ENCODE data around the gene ITPKC.
"Not testable (repeated sequence)": the region's sequence is repeated elsewhere in the genome, so short reads cannot be mapped to it uniquely, and the experiment has no call there.

The ITPKC gene

DNA sequence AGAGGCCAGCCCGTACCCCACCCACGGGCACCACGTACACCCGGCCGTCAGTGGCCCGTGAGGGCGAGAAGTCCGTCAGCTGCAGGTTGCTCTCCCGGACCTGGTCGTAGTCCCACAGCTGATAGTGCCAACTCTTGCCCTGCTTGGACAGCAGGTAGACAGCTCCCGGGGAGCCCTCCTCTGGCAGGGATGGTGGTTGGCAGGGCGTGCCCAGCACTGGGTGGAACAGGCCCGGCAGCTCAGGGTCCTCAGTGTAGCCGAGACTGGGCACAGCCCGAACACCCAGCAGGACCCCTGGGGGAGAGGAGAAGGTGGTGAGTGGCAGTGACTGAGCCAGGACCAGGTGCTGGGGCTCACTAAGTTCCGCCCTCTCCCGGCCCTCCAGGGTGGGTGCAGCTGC, 25.6 kb downstream of the ITPKC start:
- DNase-seq, result no peak

DNA sequence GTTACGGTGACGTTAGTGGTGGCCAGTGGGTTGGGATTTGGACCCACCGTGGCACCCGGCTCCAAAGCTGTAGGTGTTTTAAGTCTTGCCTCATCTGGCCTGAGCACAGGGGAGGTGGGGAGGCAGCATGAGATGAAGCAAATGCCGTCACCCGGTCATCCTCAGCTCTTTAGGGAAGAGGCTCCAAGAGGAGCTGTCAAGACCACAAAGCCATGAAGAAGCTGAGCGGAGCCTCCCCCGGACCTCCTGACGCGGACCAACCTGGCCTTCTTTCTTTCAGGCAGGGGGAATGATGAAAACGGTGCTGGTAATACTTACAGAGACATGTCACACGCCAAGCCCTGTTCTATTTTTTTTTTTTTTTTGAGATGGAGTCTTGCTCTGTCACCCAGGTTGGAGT, 26.0 kb downstream of the ITPKC start:
- no peak for DNase-seq

DNA sequence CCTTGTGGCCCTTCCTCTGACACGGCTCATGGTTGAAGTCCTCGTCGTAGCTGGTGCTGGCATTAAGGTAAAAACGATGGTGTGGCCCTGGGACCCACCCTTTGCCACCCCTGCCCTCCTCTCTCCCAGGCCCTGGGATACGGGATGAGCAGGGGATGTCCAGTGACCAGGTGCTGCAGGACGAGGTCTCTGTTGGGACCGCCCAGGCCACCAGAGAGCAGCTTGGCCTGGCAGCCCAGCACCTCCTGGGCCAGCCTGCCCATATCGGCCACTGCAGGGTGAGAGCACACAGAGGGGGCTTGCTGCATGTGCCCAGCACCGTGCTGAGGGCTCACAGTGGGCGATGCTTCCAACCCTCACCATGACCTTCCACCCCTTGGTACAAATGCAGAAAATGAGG, 27.0 kb downstream of the ITPKC start:
- no peak for DNase-seq

DNA sequence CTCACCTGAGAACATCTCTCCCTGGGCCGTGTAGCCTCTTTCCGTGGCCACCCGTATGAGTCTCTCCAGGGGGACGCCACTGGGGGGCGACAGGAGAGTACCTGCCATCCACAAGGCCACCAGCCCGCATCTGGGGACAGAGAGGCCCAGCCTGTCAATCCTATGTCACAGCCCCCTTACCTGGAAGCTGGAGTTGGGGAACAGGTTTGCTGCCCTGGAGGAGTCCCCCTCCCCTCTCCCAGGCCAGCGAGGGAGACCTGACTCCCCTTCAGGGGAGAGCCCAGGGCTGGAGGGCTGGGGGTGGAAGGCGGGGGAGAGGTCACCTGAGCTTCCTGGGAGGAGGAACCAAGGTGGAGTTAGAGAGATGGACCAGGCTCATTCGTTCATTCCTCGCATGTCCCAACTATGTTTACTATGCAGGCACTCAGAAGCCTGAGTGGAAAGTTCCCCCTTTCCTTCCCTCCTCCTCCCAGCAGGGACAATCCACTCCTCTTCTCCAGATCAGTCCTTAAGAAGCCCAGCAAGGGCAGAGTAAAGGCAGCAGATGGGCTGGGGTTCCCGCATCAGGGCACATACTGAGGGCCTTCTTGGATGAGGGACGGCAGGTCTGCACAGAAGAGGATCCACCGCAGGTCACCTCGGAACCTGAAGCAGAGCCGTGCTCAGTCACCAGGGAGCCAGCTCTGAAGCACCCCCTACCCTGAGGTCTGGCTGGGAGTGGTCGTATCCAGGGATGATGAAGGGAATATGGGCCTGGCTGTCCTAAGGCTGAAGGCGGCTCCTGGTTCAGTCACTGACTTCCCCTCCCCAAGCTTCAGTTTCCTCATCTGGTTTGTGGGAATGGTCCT, 27.9 kb downstream of the ITPKC start:
- no peak for DNase-seq

DNA sequence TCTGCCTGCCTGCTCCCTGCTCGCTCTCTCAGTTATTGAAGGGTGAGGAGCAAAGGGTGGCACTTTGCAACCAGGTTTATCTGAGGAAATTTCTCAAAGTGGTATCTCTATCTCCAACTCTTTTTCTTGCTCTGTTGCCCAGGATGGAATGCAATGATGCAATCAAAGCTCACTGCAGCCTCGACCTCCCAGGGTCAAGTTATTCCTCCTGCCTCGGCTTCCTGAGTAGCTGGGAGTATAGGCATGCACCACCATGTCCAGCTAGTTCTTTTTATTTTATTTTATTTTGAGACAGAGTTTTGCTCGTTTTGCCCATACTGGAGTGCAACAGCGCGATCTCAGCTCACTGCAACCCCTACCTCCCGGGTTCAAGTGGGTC, 28.5 kb downstream of the ITPKC start:
- DNase-seq, result no peak

DNA sequence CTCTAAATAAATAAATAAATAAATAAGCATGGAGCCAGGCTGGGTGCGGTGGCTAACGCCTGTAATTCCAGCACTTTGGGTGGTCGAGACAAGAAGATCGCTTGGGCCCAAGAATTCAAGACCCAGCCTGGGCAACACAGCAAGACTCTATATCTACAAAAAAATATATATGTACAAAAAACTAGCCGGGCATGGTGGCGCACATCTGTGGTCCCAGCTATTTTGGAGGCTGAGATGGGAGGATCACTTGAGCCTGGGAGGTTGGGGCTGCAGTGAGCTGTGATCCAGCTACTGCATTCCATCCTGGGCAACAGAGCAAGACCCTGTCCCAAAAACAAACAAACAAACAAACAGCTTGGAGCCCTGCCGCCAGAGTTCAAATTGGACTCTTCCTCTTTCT, 30.6 kb downstream of the ITPKC start:
- DNase-seq, result no peak

DNA sequence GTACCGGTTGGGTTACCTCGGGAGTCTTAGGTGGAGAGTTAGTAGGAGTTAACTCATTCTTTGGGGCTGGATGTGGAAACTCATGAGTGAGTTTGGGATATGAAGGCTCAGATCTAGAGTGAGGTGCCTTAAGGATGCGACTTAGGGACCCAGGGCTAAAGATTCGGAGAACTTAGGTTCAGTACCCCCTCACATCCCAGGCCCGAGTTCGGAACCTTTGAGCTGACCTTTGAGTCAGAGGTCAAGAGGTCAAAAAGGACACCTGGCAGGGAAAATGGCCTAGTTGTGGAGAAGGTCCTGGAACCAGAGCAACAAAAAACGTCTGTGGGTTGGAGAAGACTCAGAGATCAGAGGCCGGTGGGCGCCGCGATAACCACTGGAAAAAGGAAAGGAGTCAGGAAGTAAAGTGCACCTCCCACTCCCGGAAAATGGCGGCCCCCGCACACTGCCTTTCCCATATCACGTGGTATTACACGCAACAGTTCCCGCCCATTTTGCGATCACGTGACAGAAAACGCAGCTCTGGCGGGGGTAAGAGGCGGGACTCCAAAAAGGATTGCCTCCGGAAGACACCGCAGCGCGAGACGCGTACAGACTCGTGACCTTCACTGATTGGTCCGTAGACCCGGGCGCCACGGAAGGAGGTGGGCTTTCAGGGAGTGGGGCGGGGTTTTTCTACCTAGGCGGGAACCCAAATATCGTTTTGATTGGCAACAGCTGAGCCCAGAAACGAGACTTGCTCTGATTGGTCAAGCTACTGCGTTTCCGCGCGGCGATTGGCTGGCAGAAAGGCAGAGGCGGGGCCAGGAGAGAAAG, 33.4 kb downstream of the ITPKC start, which contains the start of gene ACTMAP:
Gene ACTMAP (minus strand): TSS at position 420 of the 816 bp plus-strand sequence. CDS start 674 bp downstream, outside the sequence.
- DNase-seq, result peak; percentile 99

DNA sequence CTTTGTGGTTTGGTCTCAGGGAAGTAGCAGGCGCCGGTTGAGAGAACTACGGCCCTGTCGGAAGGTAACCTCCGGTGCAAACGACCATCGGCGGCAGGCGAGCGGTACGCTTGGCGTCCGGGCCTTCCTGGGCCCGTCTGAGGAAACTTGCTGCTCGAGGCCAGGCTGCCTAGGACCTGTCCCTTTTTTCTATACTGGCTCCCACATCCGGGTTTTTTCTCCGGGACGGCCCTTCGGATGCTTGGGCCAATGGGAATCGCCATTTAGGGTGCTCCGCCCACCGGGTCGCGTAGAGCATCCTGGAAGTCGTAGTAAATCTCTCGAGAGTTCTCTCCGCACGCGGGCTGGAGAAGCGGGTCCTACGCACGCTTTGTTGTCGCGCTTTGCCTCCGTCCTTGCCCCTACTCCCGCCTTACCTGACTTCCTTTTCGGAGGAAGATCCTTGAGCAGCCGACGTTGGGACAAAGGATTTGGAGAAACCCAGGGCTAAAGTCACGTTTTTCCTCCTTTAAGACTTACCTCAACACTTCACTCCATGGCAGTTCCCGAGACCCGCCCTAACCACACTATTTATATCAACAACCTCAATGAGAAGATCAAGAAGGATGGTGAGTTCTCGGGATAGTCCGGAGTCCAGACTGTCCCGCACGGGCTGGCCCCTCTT, 34.1 kb downstream of the ITPKC start, which contains the start of gene SNRPA:
Gene SNRPA (plus strand): TSS at position 330 of the 664 bp plus-strand sequence. CDS start 206 bp downstream, at position 536.
- DNase-seq, result peak; percentile 91

DNA sequence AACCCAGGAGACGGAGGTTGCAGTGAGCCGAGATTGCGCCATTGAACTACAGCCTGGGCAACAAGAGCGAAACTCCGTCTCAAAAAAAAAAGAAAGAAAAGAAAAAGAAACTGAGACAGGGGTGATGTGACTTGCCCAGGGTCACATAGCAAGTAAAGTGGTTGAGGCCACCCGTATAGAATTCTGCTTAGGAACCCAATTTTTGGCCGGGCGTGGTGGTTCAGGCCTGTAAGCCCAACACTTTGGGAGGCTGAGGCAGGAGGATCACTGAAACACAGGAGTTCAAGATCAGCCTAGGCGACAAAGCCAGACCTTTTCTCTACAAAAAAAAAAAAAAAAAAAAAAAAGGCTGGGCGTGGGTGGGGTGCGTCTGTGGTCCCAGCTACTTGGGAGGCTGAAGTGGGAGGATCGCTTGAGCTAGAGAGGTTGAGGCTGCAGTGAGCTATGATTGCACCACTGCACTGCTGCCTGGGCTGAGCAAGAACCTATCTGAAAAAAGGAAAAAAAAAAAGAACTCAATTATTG, 35.4 kb downstream of the ITPKC start:
- DNase-seq, result no peak

DNA sequence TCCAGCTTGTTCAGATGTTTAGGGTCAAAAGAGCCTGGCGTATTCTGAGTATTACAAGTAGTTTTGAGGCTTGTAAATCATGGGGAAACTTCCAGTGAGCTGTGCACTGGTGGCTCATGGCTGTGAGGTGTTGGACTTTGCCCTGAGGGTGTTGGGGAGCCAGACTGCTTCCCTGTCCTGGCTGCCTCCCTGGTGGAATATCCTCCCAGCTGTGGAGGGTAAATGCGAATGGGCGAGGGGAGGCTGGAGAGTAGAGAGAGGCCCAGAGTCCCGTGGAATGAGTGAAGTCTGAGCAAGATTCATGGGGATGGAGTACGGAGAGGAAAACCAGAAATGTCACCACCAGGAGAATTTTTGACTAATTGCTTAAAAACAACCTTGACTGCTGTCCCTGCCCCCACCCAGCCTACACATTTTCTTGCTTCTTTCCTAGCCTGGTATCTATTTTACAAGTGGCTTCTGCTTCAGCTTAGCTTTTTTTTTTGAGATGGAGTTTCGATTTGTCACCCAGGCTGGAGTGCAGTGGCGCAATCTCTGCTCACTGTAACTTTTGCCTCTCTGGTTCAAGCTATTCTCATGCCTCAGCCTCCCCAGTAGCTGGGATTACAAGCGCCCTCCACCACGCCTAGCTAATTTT, 37.8 kb downstream of the ITPKC start:
- DNase-seq, result no peak

DNA sequence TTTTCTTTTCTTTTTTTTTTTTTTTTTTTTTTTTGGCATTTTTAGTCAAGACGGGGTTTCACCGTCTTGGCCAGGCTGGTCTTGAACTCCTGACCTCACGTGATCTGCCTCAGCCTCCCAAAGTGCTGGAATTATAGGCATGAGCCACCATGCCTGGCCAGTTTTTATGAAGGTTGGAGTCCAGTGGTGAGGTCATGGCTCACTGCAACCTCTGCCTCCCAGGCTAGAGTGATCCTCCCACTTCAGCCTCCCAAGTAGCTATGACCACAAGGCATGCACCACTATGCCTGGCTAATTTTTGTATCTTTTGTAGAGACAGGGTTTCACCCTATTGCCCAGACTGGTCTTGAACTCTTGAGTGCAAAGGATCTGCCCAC, 38.3 kb downstream of the ITPKC start:
- no peak for DNase-seq

DNA sequence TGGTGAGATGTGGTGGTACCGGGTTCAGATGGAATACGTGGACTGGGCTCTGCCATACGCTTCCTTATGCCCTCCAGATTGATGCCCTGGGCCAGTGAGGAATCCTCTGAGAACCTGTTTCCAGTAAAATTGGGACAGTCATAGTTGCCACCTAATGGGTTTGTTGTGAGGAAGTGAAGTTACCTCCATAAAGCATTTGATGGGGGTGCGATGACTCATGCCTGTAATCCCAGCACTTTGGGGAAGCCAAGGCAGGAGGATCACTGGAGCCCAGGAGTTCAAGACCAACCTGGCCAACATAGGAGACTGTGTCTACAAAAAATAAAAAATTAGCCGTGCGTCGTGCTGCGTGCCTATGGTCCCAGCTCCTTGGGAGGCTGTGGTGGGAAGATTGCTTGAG, 38.9 kb downstream of the ITPKC start:
- DNase-seq, result no peak

DNA sequence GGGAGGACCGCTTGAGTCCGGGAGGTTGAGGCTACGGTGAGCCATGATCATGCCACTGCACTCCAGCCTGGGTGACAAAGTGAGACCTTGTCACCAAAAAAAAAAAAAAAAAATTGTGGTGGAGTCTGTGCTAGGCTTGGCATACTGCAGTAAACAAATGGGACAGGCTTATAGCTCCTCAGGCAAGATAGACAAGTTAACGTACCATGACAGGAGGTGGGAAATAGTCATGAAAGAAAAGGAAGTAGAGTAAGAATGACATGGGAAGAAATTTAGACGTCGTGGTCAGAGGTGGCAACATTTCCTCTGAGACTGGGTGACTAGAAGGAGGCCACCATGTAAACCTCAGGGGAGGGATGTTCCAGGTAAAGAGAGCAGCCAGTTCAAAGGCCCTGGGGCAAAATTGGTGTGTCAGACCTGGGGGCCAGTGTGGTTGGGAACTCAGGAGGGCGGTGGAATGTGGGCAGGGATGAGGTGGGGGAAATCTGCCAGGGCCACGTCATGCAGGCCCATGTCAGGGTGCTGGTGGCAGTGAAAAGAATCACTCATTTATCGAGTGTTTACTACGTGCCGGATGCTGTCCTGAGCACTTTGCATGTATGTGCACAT, 39.7 kb downstream of the ITPKC start:
- no peak for DNase-seq

DNA sequence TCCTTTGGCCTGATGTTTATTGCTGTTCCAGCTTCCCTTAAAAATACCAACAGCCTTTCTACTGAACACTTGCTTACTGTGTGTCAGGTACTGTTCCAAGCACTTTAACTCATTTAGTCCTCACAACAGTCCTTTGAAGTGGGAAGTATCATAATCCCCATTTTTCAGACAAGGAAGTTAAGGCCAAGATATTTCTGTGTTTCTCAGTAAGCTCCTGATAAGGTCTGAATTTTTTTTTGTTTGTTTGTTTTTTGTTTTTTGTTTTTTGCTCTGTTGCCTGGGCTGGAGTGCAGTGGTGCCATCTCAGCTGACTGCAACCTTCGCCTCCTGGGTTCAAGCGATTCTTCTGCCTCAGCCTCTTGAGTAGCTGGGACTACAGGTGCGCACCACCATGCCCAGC, 41.6 kb downstream of the ITPKC start:
- DNase-seq, result no peak

DNA sequence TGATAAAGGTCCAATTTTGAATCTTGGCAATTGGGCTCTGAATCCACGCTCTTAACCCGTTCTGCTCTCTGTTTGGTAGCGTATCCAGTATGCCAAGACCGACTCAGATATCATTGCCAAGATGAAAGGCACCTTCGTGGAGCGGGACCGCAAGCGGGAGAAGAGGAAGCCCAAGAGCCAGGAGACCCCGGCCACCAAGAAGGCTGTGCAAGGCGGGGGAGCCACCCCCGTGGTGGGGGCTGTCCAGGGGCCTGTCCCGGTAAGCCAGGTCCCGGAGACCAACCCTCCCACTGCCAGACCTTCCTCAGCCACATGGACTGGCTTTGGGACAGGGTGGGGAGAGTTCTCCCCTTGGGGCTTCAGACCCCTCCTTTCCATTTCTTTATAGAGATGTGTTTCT, 42.4 kb downstream of the ITPKC start:
- no peak for DNase-seq

DNA sequence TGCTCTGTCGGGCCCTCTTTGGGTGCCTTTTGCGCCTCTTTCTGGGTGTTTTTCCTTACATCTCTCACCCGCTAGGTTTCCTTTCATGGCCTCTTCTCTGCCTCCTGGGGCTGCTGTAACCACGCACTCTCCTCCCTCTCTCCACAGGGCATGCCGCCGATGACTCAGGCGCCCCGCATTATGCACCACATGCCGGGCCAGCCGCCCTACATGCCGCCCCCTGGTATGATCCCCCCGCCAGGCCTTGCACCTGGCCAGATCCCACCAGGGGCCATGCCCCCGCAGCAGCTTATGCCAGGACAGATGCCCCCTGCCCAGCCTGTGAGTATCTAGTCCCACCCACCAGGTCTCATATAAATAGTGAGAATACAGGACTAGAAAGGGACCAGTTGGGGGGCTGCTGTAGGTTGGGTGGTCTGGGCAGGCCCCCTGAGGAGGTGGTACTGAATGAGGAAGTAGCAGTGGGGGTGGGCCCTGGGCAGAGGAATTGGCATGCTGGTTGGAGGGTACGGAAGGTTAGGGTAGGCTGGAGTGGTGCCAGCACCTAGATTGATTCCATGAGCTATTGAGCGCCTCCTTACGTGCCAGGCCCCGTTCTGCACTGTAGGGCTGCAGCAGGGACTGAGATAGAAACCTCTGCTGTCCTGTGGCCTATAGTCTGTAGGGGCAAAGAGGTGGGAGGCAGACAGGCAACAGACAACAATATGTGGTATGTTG, 46.0 kb downstream of the ITPKC start:
- no peak for DNase-seq

DNA sequence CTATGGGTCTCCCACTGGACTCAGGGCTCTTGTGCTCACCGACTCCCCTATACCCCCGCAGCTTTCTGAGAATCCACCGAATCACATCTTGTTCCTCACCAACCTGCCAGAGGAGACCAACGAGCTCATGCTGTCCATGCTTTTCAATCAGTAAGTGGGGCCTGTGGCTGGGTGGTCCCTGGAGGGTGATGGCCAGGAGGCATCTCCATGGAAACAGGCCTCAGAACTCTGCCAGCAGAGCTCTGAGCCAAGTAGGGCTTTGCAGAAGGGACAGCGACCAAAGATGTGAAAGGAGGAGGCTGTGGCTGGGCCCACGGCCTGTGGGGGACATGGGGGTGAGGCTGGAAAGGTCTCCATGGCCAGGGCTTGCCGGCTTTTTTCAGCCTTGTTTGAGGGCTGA, 46.6 kb downstream of the ITPKC start:
- DNase-seq, result no peak

DNA sequence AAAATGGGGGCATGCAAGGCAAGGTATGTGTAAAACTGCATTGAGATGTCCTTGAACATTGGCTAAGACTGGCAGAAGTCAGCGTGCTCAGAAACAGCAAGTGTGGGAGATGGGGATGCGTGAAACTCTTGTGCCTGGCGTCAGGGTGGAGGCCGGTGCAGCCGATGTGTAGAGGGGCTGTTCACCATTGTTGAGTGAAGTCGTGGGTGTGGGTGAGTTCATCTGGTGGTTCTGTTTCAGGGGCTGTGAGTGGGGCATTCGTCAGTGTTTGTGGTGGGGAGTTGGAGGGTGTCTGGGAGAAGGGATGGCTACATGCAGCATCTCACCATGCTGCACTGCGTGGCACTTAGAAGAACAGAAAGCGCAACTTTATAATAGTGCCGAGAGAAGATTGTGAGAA, 47.1 kb downstream of the ITPKC start:
- no peak for DNase-seq

DNA sequence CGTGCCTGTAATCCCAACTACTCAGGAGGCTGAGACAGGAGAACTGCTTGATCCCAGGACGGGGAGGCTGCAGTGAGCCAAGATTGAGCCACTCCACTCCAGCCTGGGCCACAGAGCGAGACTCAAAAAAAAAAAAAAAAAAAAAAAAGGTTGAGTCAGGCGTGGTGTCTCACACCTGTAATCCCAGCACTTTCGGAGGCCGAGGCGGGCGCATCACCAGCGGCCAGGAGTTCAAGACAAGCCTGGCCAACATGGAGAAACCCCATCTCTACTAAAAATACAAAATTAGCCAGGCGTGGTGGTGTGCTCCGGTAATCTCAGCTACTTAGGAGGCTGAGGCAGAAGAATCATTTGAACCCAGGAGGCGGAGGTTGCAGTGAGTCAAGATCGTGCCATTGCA, 49.5 kb downstream of the ITPKC start:
- not testable (repeated sequence) for DNase-seq

DNA sequence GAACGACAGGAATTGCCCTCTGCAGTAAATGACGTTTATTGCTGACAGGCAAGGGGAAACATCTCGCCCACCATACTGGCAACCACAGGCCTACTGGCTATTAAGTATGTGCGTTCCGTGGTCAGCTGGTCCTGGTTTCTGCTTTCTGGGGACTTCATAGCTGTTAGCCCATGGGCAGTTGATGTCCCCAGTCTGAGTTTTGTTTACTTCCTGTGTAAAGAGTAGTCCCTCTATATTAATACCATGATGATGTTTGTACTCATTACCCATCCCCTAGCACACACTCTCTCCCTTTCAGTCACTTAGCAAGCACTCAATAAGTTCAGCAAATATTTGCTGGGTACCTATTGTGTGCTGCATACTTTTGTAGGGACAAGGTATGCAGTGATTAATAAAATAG, 52.0 kb downstream of the ITPKC start:
- DNase-seq, result no peak

DNA sequence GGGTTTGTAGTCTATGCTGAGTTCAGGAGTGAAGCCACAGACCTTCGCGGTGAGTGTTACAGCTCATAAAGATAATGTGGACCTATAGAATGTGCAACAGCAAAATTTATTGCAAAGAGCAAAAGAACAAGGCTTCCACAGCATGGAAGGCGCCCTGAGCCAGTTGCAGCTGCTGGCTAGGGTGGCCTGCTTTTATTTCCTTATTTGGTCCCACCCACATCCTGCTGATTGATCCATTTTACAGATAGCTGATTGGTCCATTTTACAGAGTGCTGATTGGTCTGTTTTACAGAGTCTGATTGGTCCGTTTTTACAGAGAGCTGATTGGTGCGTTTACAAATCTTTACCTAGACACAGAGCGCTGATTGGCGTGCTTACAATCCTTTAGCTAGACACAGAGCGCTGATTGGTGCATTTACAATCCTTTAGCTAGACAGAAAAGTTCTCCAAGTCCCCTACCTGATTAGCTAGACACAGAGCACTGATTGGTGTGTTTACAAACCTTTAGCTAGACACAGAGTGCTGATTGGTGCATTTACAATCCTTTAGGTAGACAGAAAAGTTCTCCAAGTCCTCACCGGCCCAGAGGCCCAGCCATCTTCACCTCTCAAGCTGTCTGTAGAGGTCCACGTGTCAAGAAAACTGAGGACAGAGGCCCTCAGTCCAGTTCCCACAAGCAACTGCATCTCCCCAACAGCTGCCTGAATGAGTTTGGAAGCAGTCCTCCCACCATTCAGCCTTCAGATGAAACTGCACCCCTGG, 54.4 kb downstream of the ITPKC start:
- not testable (repeated sequence) for DNase-seq

All from effector CD8-positive, alpha-beta T cell (primary cell).